ENCODE measurements around the gene POLR3H.
"Not testable (repeated sequence)": the region's sequence is repeated elsewhere in the genome, so short reads cannot be mapped to it uniquely, and the experiment has no call there.

POLR3H gene

GRCh38 chr22:41543854-41544670, at the start of gene POLR3H:
TSS of gene POLR3H (minus strand) at chr22:41544470. CDS start at chr22:41544101, 369 bp downstream.
- peak; percentile 68 for TF ChIP-seq CTCF (IDR thresholded peaks at IDR 0.05; ENCODE audit: low read depth, low read length, missing control alignments)
- peak; percentile 94 for DNase-seq (ENCODE audit: low read depth)
- peak within 1 kb of the TSS; percentile 93 for H3K4me3 ChIP-seq (ENCODE audit: low read depth, low read length)

DNA sequence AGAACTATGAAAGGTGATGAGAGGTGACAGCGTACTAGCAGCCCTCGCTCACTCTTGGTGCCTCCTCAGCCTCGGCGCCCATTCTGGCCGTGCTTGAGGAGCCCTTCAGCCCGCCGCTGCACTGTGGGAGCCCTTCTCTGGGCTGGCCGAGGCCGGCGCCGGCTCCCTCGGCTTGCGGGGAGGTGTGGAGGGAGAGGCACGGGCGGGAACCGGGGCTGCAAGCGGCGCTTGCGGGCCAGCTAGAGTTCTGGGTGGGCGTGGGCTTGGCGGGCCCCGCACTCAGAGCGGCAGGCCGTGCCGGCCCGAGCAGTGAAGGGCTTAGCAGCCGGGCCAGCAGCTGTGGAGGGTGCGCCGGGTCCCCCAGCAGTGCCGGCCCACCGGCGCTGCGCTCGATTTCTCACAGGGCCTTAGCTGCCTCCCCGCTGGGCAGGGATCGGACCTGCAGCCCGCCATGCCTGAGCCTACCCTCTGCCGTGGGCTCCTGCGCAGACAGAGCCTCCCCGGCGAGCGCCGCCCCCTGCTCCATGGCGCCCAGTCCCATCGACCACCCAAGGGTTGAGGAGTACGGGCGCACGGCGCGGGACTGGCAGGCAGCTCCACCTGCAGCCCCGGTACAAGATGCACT, 49.2 kb upstream of the POLR3H start:
- H3K4me3 ChIP-seq (ENCODE audit: low read depth, low read length); DNase-seq (ENCODE audit: low read depth): not testable (repeated sequence)

DNA sequence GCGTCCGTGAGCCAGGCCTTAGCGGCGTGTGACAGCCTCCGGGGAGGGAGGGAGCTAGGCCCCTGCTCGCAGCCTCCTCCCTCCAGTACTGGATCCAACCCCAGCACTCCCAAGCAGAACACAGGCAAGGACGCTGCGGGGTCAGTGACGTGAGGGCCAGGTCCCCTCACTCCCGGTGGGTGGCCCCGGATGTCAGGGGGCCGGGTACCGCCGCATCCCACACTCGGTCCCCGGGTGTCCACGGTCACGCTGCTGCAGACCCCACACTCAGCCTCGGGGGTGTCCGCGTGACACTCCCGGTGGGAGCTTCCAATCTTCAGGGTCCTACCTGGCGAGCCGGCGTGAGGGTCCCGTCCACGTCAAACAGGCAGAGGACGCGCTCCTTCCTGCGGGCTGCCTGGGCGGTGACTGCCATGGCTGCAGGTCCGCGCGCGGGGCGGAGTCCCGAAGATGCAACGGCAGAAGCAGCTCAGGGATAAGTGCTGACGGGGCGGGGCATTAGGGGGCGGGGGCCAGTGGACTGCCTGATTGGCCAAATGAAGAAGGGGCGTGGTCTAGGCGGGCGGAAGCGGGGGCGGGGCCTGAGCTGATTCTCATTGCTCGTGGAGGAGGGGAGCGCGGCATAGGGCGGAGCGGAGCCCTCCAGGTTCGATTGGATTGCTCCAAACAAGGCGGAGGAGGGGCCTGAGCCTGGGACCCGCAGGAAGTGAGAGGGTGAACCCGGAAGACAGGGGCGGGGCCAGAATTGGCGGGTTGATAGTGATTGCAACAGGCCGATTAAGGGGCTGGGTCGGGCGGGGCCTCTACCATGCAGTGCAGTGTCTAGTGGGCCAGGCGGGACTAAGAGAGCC, 45.3 kb upstream of the POLR3H start, which contains the start of gene PMM1:
Gene PMM1, minus strand, starts transcription at position 450 of the 851 bp plus-strand sequence. Its CDS starts 35 bp downstream, at position 415.
- peak; percentile 98 for DNase-seq (ENCODE audit: low read depth)
- H3K4me3 ChIP-seq (ENCODE audit: low read depth, low read length), result peak within 1 kb of the TSS; percentile 92
- TF ChIP-seq CTCF (IDR thresholded peaks at IDR 0.05; ENCODE audit: low read depth, low read length, missing control alignments), result no peak

GRCh38 chr22:41587347-41587723, 43.1 kb upstream of the POLR3H start:
- no peak overlapping the region for H3K4me3 ChIP-seq (ENCODE audit: low read depth, low read length)
- no peak for TF ChIP-seq CTCF (IDR thresholded peaks at IDR 0.05; ENCODE audit: low read depth, low read length, missing control alignments)
- DNase-seq (ENCODE audit: low read depth), result no peak

GRCh38 chr22:41585898-41586297, 41.6 kb upstream of the POLR3H start:
- no peak overlapping the region for H3K4me3 ChIP-seq (ENCODE audit: low read depth, low read length)
- no peak for TF ChIP-seq CTCF (IDR thresholded peaks at IDR 0.05; ENCODE audit: low read depth, low read length, missing control alignments)
- no peak for DNase-seq (ENCODE audit: low read depth)

- no peak overlapping the region for H3K4me3 ChIP-seq (ENCODE audit: low read depth, low read length)
- TF ChIP-seq CTCF (IDR thresholded peaks at IDR 0.05; ENCODE audit: low read depth, low read length, missing control alignments), result no peak
- no peak for DNase-seq (ENCODE audit: low read depth)
These were observed 40.6 kb upstream of the POLR3H start for GRCh38 chr22:41584881-41585280.

DNA sequence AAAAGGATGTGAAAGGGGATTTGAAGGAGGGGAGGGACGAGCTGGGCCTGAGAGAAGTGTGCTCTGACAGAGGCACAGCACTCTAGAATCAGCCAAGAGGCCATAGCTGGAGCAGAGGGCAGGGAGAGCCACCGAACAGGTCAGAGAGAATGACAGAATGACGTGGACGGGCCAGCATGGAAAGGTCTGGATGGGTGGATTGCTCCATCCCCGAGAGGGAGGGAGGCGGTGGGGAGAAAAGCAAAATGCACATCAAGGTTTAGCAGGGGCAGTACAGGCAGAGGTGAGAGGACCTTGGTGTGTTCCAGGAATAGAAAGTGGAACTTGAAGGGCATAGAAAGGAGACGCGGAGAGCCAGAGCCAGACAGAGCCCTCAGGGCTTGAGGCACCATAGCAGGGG, 38.4 kb upstream of the POLR3H start:
- H3K4me3 ChIP-seq (ENCODE audit: low read depth, low read length), result no peak overlapping the region
- no peak for DNase-seq (ENCODE audit: low read depth)
- TF ChIP-seq CTCF (IDR thresholded peaks at IDR 0.05; ENCODE audit: low read depth, low read length, missing control alignments), result no peak

Data from GM12864 (cell line).